Prostate gland (tissue), 2 donors: ENCODE measurements around the gene OR2A12. TPM values are rescaled to one million over a fixed set of nuclear protein-coding genes. Genes with fewer than 3 reads are reported as not detected.

Experiments used
- DNase-seq: peaks from one replicate; pipeline ENCODE4 v3.0.0-alpha.2; 2019; ENCODE audit warnings: low spot score
- H3K27ac ChIP-seq, 2 donors: fragments of 200-600 bp; sonication (generic); 2 replicates each; pipeline ENCODE4 v1.5.1; 2017 to 2019
- H3K27me3 ChIP-seq: fragments of 200-600 bp; sonication (generic); replicated peaks from 2 replicates; pipeline ENCODE4 v1.5.1; 2019; ENCODE audit not compliant: insufficient read depth
- H3K36me3 ChIP-seq, 2 donors: fragments of 200-600 bp; sonication (generic); 1 replicate in 1 of 2; 2 replicates in 1 of 2; pipeline versions ENCODE4 v1.5.1 to v1.8.1; 2017 to 2019
- H3K4me1 ChIP-seq: fragments of 200-600 bp; sonication (generic); replicated peaks from 2 replicates; pipeline ENCODE4 v1.5.1; 2019
- H3K4me3 ChIP-seq, 2 donors: fragments of 200-600 bp; sonication (generic); 2 replicates each; pipeline ENCODE4 v1.5.1; 2017 to 2019
- H3K9me3 ChIP-seq: fragments of 200-600 bp; sonication (generic); 2 replicates; pipeline ENCODE4 v1.5.1; 2017
- CTCF ChIP-seq, 4 experiments: fragments of 200-600 bp in 2 of 4; fragments of 450-650 bp in 2 of 4; sonication (generic) in 2 of 4; IDR thresholded peaks; 1 replicate in 3 of 4; 2 replicates in 1 of 4; pipeline ENCODE4 v1.5.1; 2016 to 2019; ENCODE audit warnings: antibody characterized with exemption in 4 of 4, mild to moderate bottlenecking in 2 of 4, moderate library complexity in 2 of 4
- POLR2A ChIP-seq: fragments of 450-650 bp; IDR thresholded peaks from one replicate; pipeline ENCODE4 v1.6.1; 2016; ENCODE audit warnings: antibody characterized with exemption, mild to moderate bottlenecking
- POLR2AphosphoS5 ChIP-seq: sonication (generic); formaldehyde crosslinking; IDR thresholded peaks from one replicate; pipeline ENCODE4 v1.6.1; 2017; ENCODE audit warnings: antibody characterized with exemption
- WGBS: methylation state at CpG from one replicate; pipeline ENCODE4 v1.1.5; 2018; 5-methylcytosine and 5-hydroxymethylcytosine counted together
- intact Hi-C: fragments of 100-400 bp; cut with DNase I; formaldehyde crosslinking; loops from one replicate; pipeline ENCODE4 v1.14.2; 2022
- total RNA-seq, 2 donors: library from RNA; depleted of rRNA; stranded (reverse); fragments of >200 nt; gene quantifications; one replicate each; pipeline ENCODE4 v1.1.0, GENCODE V29; 2016

Gene OR2A12
- total RNA-seq, 2 donors from 2014 or later, result not detected

GRCh38 chr7:144130730-144131129, 44.7 kb downstream of the OR2A12 start:
- Histone ChIP-seq H3K4me3 (no peak overlapping the region), H3K27ac (no peak overlapping the region), H3K9me3 (no peaks in the 10 kb centered on the region), H3K36me3 (no peaks in the 10 kb centered on the region), H3K4me1 (no peaks in the 10 kb centered on the region), H3K27me3 (no peaks in the 10 kb centered on the region)
- DNase-seq, result no peak
- 55% methylated on average over 2 of the region's 2 CpGs for WGBS
- intact Hi-C loops, result no loop called here
- TF ChIP-seq POLR2A (no peak), CTCF (IDR thresholded peaks at IDR 0.05) (no peak), POLR2AphosphoS5 (no peak)

GRCh38 chr7:144132262-144132661, 46.2 kb downstream of the OR2A12 start:
- H3K4me1 ChIP-seq, result no peaks in the 10 kb centered on the region
- no peak for TF ChIP-seq POLR2AphosphoS5
- no peak for TF ChIP-seq POLR2A
- TF ChIP-seq CTCF (IDR thresholded peaks at IDR 0.05), result no peak
- H3K27me3 ChIP-seq, result no peaks in the 10 kb centered on the region
- no peaks in the 10 kb centered on the region for H3K9me3 ChIP-seq
- no peak overlapping the region for H3K4me3 ChIP-seq
- H3K36me3 ChIP-seq, result no peaks in the 10 kb centered on the region
- 74% methylated on average over 3 of the region's 3 CpGs for WGBS
- no peak overlapping the region for H3K27ac ChIP-seq
- intact Hi-C loops, result no loop called here
- no peak for DNase-seq

GRCh38 chr7:144133307-144133706, 47.2 kb downstream of the OR2A12 start:
- TF ChIP-seq POLR2A, result no peak
- no peak for TF ChIP-seq CTCF (IDR thresholded peaks at IDR 0.05)
- TF ChIP-seq POLR2AphosphoS5, result no peak
- H3K4me3 ChIP-seq, result no peak overlapping the region
- H3K4me1 ChIP-seq, result no peaks in the 10 kb centered on the region
- no peaks in the 10 kb centered on the region for H3K27me3 ChIP-seq
- no peaks in the 10 kb centered on the region for H3K36me3 ChIP-seq
- H3K9me3 ChIP-seq, result no peaks in the 10 kb centered on the region
- 92% methylated on average over 6 of the region's 6 CpGs for WGBS
- no peak for DNase-seq
- intact Hi-C loops, result no loop called here
- H3K27ac ChIP-seq, result no peak overlapping the region

GRCh38 chr7:144134116-144134515, 48.0 kb downstream of the OR2A12 start:
- Histone ChIP-seq H3K4me1 (no peaks in the 10 kb centered on the region), H3K9me3 (no peaks in the 10 kb centered on the region), H3K27ac (no peak overlapping the region), H3K27me3 (no peaks in the 10 kb centered on the region), H3K4me3 (no peak overlapping the region), H3K36me3 (no peaks in the 10 kb centered on the region)
- intact Hi-C loops, result no loop called here
- DNase-seq, result no peak
- 55% methylated on average over 1 of the region's 1 CpG for WGBS
- TF ChIP-seq CTCF (IDR thresholded peaks at IDR 0.05) (no peak), POLR2A (no peak), POLR2AphosphoS5 (no peak)

- Histone ChIP-seq H3K36me3 (no peaks in the 10 kb centered on the region), H3K27ac (no peak overlapping the region), H3K4me1 (no peaks in the 10 kb centered on the region), H3K9me3 (no peaks in the 10 kb centered on the region), H3K27me3 (no peaks in the 10 kb centered on the region), H3K4me3 (no peak overlapping the region)
- intact Hi-C loops, result no loop called here
- TF ChIP-seq POLR2A, result no peak
- no peak for TF ChIP-seq POLR2AphosphoS5
- TF ChIP-seq CTCF (IDR thresholded peaks at IDR 0.05), result no peak
- WGBS, result 57% methylated on average over 1 of the region's 1 CpG
- no peak for DNase-seq
Measured at GRCh38 chr7:144137501-144137900, 51.4 kb downstream of the OR2A12 start.
